ENCODE data around the gene PDE4DIP. TPM values are rescaled to one million over a fixed set of nuclear protein-coding genes. Genes with fewer than 3 reads are reported as not detected.
"Not testable (repeated sequence)": the region's sequence is repeated elsewhere in the genome, so short reads cannot be mapped to it uniquely, and the experiment has no call there.

PDE4DIP gene
- total RNA-seq, 4 donors from 2014 or later, result 91.1 to 132 (median 105) TPM

DNA sequence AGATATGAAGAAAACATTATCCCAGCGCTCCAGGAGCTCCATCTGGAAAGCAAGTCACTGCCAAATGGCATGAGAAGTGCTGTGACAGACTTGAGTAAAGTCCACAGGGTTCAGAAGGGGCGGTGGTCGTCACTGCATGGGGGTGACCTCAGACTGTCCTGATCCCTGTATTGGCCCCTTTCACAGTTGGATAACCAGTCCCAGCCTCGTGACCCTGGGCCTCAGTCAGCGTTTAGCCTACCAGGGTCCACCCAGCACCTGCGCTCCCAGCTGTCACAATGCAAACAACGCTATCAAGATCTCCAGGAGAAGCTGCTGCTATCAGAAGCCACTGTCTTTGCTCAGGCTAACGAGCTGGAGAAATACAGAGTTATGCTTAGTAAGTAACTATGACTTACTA, 158.4 kb downstream of the PDE4DIP start:
- not testable (repeated sequence) for DNase-seq, H3K27ac ChIP-seq, H3K4me3 ChIP-seq, H3K27me3 ChIP-seq, H3K4me1 ChIP-seq, H3K9me3 ChIP-seq, H3K36me3 ChIP-seq

DNA sequence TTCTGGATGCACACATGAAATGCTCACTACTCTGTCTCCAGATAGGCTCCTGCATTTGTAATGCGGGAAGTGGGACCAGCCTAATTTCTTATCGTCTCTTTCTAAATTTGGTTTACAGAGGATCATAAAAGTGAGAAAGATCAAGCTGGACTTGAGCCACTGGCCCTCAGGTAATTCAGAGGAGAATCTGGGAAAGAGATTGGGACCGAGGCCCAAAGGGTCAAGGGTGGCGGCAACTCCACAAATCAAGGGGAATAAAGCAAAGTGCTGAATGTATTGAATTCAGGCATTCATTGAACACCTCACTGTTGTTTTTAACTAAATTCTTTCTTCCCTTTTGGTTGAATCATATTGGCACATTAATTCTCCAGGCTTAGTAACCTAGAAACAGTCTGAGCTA, 164.1 kb downstream of the PDE4DIP start:
- not testable (repeated sequence) for H3K27ac ChIP-seq, H3K4me1 ChIP-seq, DNase-seq, H3K36me3 ChIP-seq, H3K4me3 ChIP-seq, H3K27me3 ChIP-seq, H3K9me3 ChIP-seq

- DNase-seq, H3K27ac ChIP-seq, H3K4me3 ChIP-seq: not testable (repeated sequence)
Measured at GRCh38 chr1:149008769-149009168, 164.5 kb downstream of the PDE4DIP start.

DNA sequence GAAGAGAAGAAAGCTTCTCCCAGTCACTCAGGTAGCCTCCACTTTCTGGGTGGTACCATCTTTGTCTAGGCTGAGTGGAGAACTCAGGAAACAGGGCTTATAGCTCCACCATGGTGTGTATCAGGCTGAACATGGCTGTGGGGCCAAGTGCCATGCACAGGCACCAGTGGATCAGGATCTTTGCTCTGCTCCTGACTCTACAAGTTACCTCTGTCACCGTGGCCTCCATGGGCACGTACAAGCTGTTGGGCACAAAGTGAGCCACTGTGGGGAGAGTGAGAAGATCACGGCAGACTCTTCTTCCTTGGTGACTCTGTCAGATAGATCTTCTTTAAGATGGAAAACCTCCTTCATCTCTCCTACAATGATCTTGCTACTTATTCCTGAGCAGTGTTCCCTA, 165.5 kb downstream of the PDE4DIP start:
- H3K27ac ChIP-seq, H3K4me3 ChIP-seq, DNase-seq, H3K27me3 ChIP-seq, H3K9me3 ChIP-seq, H3K4me1 ChIP-seq, H3K36me3 ChIP-seq: not testable (repeated sequence)

More at GRCh38 chr1:149008769-149009168, 164.5 kb downstream of the PDE4DIP start:
- H3K9me3 ChIP-seq, H3K27me3 ChIP-seq, H3K4me1 ChIP-seq, H3K36me3 ChIP-seq: not testable (repeated sequence)

- not testable (repeated sequence) for H3K27me3 ChIP-seq, H3K4me1 ChIP-seq, H3K9me3 ChIP-seq, H3K36me3 ChIP-seq, DNase-seq, H3K4me3 ChIP-seq, H3K27ac ChIP-seq
Measured at GRCh38 chr1:149012599-149012998, 168.4 kb downstream of the PDE4DIP start.

- H3K27ac ChIP-seq, DNase-seq: not testable (repeated sequence)
Measured at GRCh38 chr1:149013513-149013912, 169.3 kb downstream of the PDE4DIP start.

DNA sequence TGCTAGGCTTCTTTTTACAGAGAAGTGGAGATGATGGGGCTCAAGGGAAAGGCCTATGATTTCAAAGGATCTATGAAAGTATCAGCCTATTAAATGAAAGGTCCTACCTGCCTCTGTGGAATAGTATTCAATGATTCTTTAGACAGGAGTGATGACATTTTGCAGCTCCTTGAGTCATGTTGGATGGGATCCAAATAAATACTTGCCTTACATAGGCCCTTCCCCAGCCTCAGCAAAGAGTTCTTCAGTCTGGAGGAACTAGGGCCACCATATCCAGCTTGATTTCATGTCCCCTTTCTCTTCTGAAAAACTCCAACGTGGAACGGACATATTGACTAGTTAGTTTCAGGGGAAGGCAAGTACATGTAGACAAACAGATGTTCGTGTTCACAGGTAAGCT, 171.3 kb downstream of the PDE4DIP start:
- not testable (repeated sequence) for DNase-seq, H3K27ac ChIP-seq

More at GRCh38 chr1:149013513-149013912, 169.3 kb downstream of the PDE4DIP start:
- not testable (repeated sequence) for H3K9me3 ChIP-seq, H3K4me3 ChIP-seq, H3K27me3 ChIP-seq, H3K4me1 ChIP-seq, H3K36me3 ChIP-seq

DNA sequence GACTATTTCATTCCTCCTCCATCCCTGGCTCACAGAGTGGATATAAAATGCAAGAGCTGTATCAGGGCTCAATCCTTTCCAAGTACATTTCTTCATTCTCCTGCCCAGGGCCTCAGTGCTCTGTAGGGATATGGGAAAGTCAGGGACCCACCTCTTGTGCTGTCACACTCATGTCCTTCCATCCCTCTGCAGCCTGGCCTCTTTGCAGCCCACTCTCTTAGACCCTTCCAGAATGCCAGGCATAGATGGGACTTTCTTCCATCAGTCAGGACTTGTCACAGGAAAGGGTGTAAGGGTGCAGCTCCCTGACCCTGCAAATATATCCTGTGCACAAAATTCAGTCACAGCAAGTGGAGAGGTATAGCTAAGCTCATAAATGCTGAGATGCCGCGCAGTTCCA, 172.4 kb downstream of the PDE4DIP start:
- not testable (repeated sequence) for H3K36me3 ChIP-seq, H3K4me3 ChIP-seq, DNase-seq, H3K4me1 ChIP-seq, H3K27me3 ChIP-seq, H3K9me3 ChIP-seq, H3K27ac ChIP-seq

More for the DNA sequence above, 171.3 kb downstream of the PDE4DIP start:
- not testable (repeated sequence) for H3K36me3 ChIP-seq, H3K27me3 ChIP-seq, H3K4me3 ChIP-seq, H3K4me1 ChIP-seq, H3K9me3 ChIP-seq

DNA sequence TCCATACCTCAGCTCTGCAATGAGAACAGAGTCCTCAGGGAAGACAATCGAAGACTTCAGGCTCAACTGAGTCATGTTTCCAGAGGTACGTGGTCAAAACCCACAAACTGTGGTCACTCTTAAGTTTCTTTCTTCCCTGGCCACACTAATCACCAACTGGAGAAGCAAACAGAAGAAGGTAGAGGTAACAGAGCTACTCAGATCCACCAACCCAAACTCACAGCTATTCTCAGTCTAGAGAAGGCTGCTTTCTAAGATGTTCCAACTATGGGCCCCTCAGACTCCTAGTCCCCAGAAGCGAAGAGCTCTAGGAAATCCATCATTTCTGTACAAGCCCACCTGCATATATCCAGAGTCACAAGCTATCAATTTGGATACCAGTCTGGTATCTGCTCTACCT, 174.3 kb downstream of the PDE4DIP start:
- H3K4me1 ChIP-seq, H3K9me3 ChIP-seq, H3K36me3 ChIP-seq, H3K4me3 ChIP-seq, H3K27me3 ChIP-seq, H3K27ac ChIP-seq, DNase-seq: not testable (repeated sequence)

DNA sequence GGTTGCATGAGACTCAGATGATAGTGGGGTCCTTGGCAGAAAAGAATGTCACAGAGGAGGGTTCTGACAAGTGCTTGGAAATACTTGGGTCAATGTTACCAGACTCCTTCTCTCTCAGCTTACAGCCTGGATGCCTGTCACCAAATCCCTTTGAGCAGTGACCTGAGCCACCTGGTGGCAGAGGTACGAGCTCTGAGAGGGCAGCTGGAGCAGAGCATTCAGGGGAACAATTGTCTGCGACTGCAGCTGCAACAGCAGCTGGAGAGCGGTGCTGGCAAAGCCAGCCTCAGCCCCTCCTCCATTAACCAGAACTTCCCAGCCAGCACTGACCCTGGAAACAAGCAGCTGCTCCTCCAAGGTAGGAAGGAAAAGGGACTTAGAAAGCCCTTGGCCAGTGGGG, 180.1 kb downstream of the PDE4DIP start:
- not testable (repeated sequence) for H3K27ac ChIP-seq, H3K4me1 ChIP-seq, H3K4me3 ChIP-seq, H3K36me3 ChIP-seq, DNase-seq, H3K27me3 ChIP-seq, H3K9me3 ChIP-seq

DNA sequence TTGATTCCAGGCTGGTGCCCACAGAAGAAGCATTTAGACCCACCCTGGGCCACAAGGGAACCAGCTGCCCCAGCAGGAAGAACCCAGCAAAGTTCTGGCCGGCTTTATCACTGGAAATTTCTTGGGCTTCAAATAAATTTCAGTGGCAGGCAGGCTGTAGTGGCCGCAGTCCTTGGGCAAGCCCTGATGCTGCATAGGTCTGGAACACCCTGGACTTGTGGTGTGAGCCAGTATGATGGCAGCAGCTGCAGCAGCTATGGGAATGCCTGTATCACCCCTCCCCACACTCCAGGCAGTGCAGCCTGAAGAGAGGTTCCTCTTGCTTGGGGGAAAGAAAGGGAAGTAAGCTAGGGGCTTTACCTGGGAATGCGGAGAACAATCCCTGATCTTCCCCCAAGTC, 189.7 kb downstream of the PDE4DIP start:
- H3K9me3 ChIP-seq, H3K27ac ChIP-seq, H3K4me3 ChIP-seq, H3K4me1 ChIP-seq, DNase-seq, H3K27me3 ChIP-seq, H3K36me3 ChIP-seq: not testable (repeated sequence)

GRCh38 chr1:149043056-149043455, 198.8 kb downstream of the PDE4DIP start:
- not testable (repeated sequence) for H3K36me3 ChIP-seq, H3K27ac ChIP-seq

GRCh38 chr1:149064611-149065010, 220.4 kb downstream of the PDE4DIP start:
- not testable (repeated sequence) for H3K4me1 ChIP-seq, H3K36me3 ChIP-seq, H3K27ac ChIP-seq, H3K4me3 ChIP-seq, H3K27me3 ChIP-seq, H3K9me3 ChIP-seq, DNase-seq

More at GRCh38 chr1:149043056-149043455, 198.8 kb downstream of the PDE4DIP start:
- H3K4me1 ChIP-seq, H3K27me3 ChIP-seq, H3K9me3 ChIP-seq, H3K4me3 ChIP-seq, DNase-seq: not testable (repeated sequence)

All from Peyer's patch (tissue), 4 donors.